ENCODE results near the gene POU2AF1. TPM values are rescaled to one million over a fixed set of nuclear protein-coding genes. Genes with fewer than 3 reads are reported as not detected.

POU2AF1 gene
- total RNA-seq, 1 experiment from 2014 or later: not detected

DNA sequence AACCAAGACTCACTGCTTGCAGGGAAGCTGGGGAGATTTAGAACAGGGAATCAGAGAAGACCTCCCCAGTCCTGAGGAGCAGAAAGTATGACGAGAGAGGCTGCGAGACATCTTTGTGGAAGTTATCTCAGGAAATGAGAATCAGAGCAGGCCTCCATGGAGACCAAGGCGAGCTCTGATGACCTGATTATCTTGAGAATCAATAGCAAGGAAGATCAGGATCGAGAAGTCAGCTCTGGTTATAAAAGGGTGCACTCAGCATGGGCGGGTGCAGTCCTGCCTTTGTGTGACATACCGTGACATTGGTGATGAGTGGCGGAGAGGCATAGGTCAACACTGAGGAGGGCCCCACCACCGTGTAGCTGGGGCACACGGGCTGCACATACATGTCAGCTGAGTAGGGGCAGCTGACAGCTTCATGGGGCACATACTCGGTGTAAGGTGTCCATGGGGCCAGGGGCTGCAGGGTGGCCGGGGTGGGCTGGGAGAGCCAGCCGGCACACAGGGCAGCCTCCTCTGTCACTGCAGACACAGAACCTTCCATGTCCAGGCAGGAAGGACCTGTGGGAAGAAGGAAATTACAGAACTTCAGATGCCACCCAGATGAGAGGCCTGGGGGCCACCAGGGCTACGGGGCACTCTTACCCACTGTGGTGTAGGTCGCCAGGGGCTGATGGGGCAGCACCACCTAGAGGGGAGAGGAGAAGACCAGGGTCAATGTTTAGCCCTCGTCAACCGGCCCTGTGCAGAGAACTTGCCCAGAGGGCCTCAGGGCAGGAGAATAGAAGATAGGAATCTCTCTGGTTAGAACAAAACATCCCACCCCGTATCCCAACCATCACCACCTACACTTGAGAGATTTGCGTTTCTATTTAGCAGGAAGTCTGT is 21.7 kb downstream of the POU2AF1 start:
- intact Hi-C loops (cut with micrococcal nuclease; ENCODE audit: unreplicated experiment): no loop called here
- CTCF ChIA-PET: no interaction called here
- Mint-ChIP-seq H3K4me1 (ENCODE audit: low read depth, unreplicated experiment) (peaks cover 25% of the 10 kb centered on the region), H3K4me3 (ENCODE audit: low read depth, unreplicated experiment) (no peak overlapping the region), H3K36me3 (ENCODE audit: insufficient read depth, unreplicated experiment) (peaks cover 9% of the 10 kb centered on the region), H3K27ac (ENCODE audit: unreplicated experiment) (no peak overlapping the region), H3K27me3 (ENCODE audit: unreplicated experiment) (no peaks in the 10 kb centered on the region), H3K9me3 (ENCODE audit: low read depth, unreplicated experiment) (no peaks in the 10 kb centered on the region)
- TF ChIP-seq, protein P1, sequence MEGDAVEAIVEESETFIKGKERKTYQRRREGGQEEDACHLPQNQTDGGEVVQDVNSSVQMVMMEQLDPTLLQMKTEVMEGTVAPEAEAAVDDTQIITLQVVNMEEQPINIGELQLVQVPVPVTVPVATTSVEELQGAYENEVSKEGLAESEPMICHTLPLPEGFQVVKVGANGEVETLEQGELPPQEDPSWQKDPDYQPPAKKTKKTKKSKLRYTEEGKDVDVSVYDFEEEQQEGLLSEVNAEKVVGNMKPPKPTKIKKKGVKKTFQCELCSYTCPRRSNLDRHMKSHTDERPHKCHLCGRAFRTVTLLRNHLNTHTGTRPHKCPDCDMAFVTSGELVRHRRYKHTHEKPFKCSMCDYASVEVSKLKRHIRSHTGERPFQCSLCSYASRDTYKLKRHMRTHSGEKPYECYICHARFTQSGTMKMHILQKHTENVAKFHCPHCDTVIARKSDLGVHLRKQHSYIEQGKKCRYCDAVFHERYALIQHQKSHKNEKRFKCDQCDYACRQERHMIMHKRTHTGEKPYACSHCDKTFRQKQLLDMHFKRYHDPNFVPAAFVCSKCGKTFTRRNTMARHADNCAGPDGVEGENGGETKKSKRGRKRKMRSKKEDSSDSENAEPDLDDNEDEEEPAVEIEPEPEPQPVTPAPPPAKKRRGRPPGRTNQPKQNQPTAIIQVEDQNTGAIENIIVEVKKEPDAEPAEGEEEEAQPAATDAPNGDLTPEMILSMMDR (IDR thresholded peaks at IDR 0.05; ENCODE audit: unreplicated experiment): no peak
- DNase-seq: no peak
- no TSS peak for BruUV-seq (replicated peaks)

DNA sequence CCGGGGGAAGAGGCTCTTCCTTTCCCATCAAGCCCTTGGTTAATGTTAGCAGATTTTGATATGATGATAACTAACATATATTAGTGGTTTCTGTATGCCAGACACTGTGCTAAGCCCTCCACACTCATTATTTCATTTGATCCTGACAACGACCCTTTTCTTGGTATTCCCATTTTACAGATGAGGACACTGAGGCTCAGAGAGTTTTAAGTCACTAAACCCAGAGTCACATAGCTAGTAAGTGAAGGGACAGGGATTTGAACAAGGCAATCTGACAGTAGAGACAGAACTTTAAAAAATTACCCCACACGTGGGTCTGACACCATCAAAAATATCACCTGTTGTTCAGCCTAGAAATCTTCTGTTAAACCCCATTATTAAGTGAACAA is 22.4 kb downstream of the POU2AF1 start:
- peaks cover 3% of the 10 kb centered on the region for H3K36me3 Mint-ChIP-seq (ENCODE audit: insufficient read depth, unreplicated experiment)
- no peaks in the 10 kb centered on the region for H3K27me3 Mint-ChIP-seq (ENCODE audit: unreplicated experiment)
- BruUV-seq (replicated peaks): no TSS peak
- no peak overlapping the region for H3K27ac Mint-ChIP-seq (ENCODE audit: unreplicated experiment)
- TF ChIP-seq, protein P1 (IDR thresholded peaks at IDR 0.05; ENCODE audit: unreplicated experiment): no peak
- H3K9me3 Mint-ChIP-seq (ENCODE audit: low read depth, unreplicated experiment): no peaks in the 10 kb centered on the region
- intact Hi-C loops (cut with micrococcal nuclease; ENCODE audit: unreplicated experiment): no loop called here
- CTCF ChIA-PET: no interaction called here
- H3K4me1 Mint-ChIP-seq (ENCODE audit: low read depth, unreplicated experiment): peaks cover 17% of the 10 kb centered on the region
- no peak overlapping the region for H3K4me3 Mint-ChIP-seq (ENCODE audit: low read depth, unreplicated experiment)
- no peak for DNase-seq

DNA sequence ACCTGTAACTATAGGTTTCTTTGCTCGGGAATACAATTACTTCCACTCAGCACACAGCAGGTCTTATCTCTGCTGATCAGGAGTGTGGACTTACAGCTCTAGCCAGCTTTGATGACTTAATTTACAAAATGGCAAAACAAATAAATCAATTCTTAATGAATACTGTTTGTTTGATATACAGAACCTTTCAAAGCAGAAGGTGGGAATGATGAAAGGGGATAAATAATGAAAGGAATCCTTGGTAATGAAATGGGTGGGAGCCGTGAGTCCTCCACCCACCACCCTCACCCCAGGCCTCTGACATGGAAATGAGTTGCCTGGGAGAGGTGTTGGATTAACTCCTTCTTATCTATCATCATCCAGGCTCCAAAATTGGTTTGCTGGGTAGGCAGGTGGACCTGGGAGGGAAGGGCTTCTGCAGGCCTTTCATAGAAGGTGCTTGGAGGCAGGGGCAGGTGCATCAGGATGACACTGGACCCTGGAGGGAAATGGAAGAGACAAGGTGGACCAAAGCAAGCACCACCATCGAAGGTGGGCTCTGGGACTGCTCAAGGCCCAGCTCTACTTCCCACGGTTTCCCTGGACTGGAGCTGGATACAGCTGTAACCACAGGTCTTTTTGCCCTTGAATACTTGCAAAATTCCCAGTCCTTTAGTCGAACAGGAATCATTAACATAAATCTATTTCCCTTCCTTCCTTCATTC is 23.0 kb downstream of the POU2AF1 start:
- Mint-ChIP-seq H3K4me1 (ENCODE audit: low read depth, unreplicated experiment) (peaks cover 12% of the 10 kb centered on the region), H3K4me3 (ENCODE audit: low read depth, unreplicated experiment) (no peak overlapping the region), H3K27ac (ENCODE audit: unreplicated experiment) (no peak overlapping the region), H3K27me3 (ENCODE audit: unreplicated experiment) (no peaks in the 10 kb centered on the region), H3K9me3 (ENCODE audit: low read depth, unreplicated experiment) (no peaks in the 10 kb centered on the region), H3K36me3 (ENCODE audit: insufficient read depth, unreplicated experiment) (no peaks in the 10 kb centered on the region)
- TF ChIP-seq, protein P1 (IDR thresholded peaks at IDR 0.05; ENCODE audit: unreplicated experiment): no peak
- CTCF ChIA-PET: no interaction called here
- no TSS peak for BruUV-seq (replicated peaks)
- intact Hi-C loops (cut with micrococcal nuclease; ENCODE audit: unreplicated experiment): no loop called here
- DNase-seq: no peak

DNA sequence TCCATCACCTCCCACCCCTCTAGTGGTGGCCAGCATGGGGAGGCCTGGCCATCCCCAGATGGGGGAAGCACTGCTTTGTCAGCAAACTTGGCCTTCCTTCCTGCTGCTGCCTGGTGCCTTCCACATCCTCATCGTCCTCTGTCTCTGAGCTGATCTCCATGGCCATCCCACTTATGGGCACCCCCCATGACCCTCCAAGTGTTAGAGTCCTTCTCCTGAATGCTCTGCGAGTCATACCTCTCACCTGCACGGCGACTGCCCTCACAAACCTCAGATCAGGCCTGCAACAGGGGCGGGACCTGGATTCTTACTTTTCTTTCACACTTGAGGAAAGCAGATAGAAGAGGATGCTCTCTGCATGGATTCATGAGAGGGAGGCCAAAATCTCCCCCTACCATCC is 24.0 kb downstream of the POU2AF1 start:
- H3K9me3 Mint-ChIP-seq (ENCODE audit: low read depth, unreplicated experiment): no peaks in the 10 kb centered on the region
- CTCF ChIA-PET: no interaction called here
- TF ChIP-seq, protein P1 (IDR thresholded peaks at IDR 0.05; ENCODE audit: unreplicated experiment): no peak
- intact Hi-C loops (cut with micrococcal nuclease; ENCODE audit: unreplicated experiment): no loop called here
- no TSS peak for BruUV-seq (replicated peaks)
- no peaks in the 10 kb centered on the region for H3K36me3 Mint-ChIP-seq (ENCODE audit: insufficient read depth, unreplicated experiment)
- DNase-seq: no peak
- no peak overlapping the region for H3K4me3 Mint-ChIP-seq (ENCODE audit: low read depth, unreplicated experiment)
- no peak overlapping the region for H3K27ac Mint-ChIP-seq (ENCODE audit: unreplicated experiment)
- no peaks in the 10 kb centered on the region for H3K27me3 Mint-ChIP-seq (ENCODE audit: unreplicated experiment)
- H3K4me1 Mint-ChIP-seq (ENCODE audit: low read depth, unreplicated experiment): peaks cover 8% of the 10 kb centered on the region
